ENCODE results near the gene PURB.
A peak's percentile ranks its signal among the peaks of the same experiment; 100 is the strongest.
"Not testable (repeated sequence)": the region's sequence is repeated elsewhere in the genome, so short reads cannot be mapped to it uniquely, and the experiment has no call there.

Gene PURB

GRCh38 chr7:44885394-44886317, at the start of gene PURB:
Gene PURB (minus strand): TSS chr7:44885530. CDS start chr7:44885348, 182 bp downstream.
- peak; percentile 93 for DNase-seq

GRCh38 chr7:44935016-44935415, 49.7 kb upstream of the PURB start:
- DNase-seq = no peak

GRCh38 chr7:44934510-44934909, 49.2 kb upstream of the PURB start:
- DNase-seq = not testable (repeated sequence)

GRCh38 chr7:44930921-44931320, 45.6 kb upstream of the PURB start:
- no peak for DNase-seq

GRCh38 chr7:44922351-44922694, 37.0 kb upstream of the PURB start:
- no peak for DNase-seq

GRCh38 chr7:44921607-44922350, 36.4 kb upstream of the PURB start:
- peak; percentile 76 for DNase-seq

- no peak for DNase-seq
Observed at GRCh38 chr7:44920119-44920518, 34.8 kb upstream of the PURB start.

- DNase-seq = no peak
Observed at GRCh38 chr7:44918029-44918428, 32.7 kb upstream of the PURB start.

- DNase-seq = no peak
Observed at GRCh38 chr7:44917465-44917864, 32.1 kb upstream of the PURB start.

- no peak for DNase-seq
Observed at GRCh38 chr7:44914992-44915607, 29.8 kb upstream of the PURB start.

- DNase-seq = no peak
Observed at GRCh38 chr7:44912775-44913347, 27.5 kb upstream of the PURB start.

GRCh38 chr7:44911911-44912310, 26.6 kb upstream of the PURB start:
- no peak for DNase-seq

- DNase-seq = no peak
Observed at GRCh38 chr7:44909596-44910389, 24.5 kb upstream of the PURB start.

GRCh38 chr7:44906965-44907364, 21.6 kb upstream of the PURB start:
- no peak for DNase-seq

GRCh38 chr7:44905002-44905635, 19.8 kb upstream of the PURB start:
- no peak for DNase-seq

GRCh38 chr7:44899443-44899842, 14.1 kb upstream of the PURB start:
- no peak for DNase-seq

- no peak for DNase-seq
Observed at GRCh38 chr7:44898039-44898438, 12.7 kb upstream of the PURB start.

- no peak for DNase-seq
Observed at GRCh38 chr7:44897309-44897708, 12.0 kb upstream of the PURB start.

GRCh38 chr7:44894888-44895580, 9.7 kb upstream of the PURB start:
- DNase-seq = no peak

GRCh38 chr7:44893710-44894234, 8.4 kb upstream of the PURB start:
- no peak for DNase-seq

GRCh38 chr7:44891791-44892190, 6.5 kb upstream of the PURB start:
- no peak for DNase-seq

All from NCI-H1092 treated with DMSO at 0.1 percent for 48 hours (cell line).